Upper lobe of left lung (tissue), 6 donors: ENCODE measurements around the gene EHF. TPM values are rescaled to one million over a fixed set of nuclear protein-coding genes. Genes with fewer than 3 reads are reported as not detected.
A peak's percentile ranks its signal among the peaks of the same experiment; 100 is the strongest.
"Not testable (repeated sequence)": the region's sequence is repeated elsewhere in the genome, so short reads cannot be mapped to it uniquely, and the experiment has no call there.

ENCODE experiments used
- ATAC-seq, 2 donors: fragments of 200-7000 bp; cut with Tn5 transposase; one replicate each; pipeline ENCODE4 v1.9.1; 2022; ENCODE audit warnings: mild to moderate bottlenecking in 2 of 2, moderate library complexity in 2 of 2; ENCODE audit not compliant: low FRiP score in 2 of 2
- DNase-seq, 2 donors: peaks; one replicate each; pipeline ENCODE4 v3.0.0-alpha.2; 2019 to 2020
- H3K27ac ChIP-seq, 4 donors: fragments of 200-600 bp; sonication (generic); one replicate each; pipeline ENCODE4 v1.5.1; 2016 to 2019
- H3K27me3 ChIP-seq, 4 donors: fragments of 200-600 bp; sonication (generic); one replicate each; pipeline ENCODE4 v1.5.1; 2017 to 2019
- H3K36me3 ChIP-seq, 4 donors: fragments of 200-600 bp; sonication (generic); one replicate each; pipeline ENCODE4 v1.5.1; 2016 to 2019
- H3K4me1 ChIP-seq, 4 donors: fragments of 200-600 bp; sonication (generic); one replicate each; pipeline ENCODE4 v1.5.1; 2018 to 2019
- H3K4me3 ChIP-seq, 4 donors: fragments of 200-600 bp; sonication (generic); one replicate each; pipeline ENCODE4 v1.5.1; 2017 to 2019; ENCODE audit warnings: mild to moderate bottlenecking in 2 of 4, moderate library complexity in 1 of 4
- H3K9me3 ChIP-seq, 4 donors: fragments of 200-600 bp; sonication (generic); one replicate each; pipeline ENCODE4 v1.5.1; 2018 to 2019
- CTCF ChIP-seq, 6 experiments: fragments of 450-650 bp in 4 of 6; fragments of 200-600 bp in 2 of 6; sonication (generic) in 2 of 6; IDR thresholded peaks; one replicate each; pipeline ENCODE4 v1.5.1; 2016 to 2019; ENCODE audit warnings: antibody characterized with exemption in 6 of 6
- EP300 ChIP-seq, 4 donors: sonication (generic); formaldehyde crosslinking; IDR thresholded peaks; one replicate each; pipeline ENCODE4 v1.5.1; 2017; ENCODE audit warnings: antibody characterized with exemption in 4 of 4, control low read depth in 2 of 4
- POLR2A ChIP-seq, 4 donors: fragments of 450-650 bp; IDR thresholded peaks; one replicate each; pipeline ENCODE4 v1.5.1; 2016 to 2017; ENCODE audit warnings: antibody characterized with exemption in 4 of 4, mild to moderate bottlenecking in 2 of 4
- POLR2AphosphoS5 ChIP-seq, 2 donors: sonication (generic); formaldehyde crosslinking; IDR thresholded peaks; one replicate each; pipeline ENCODE4 v1.5.1; 2017; ENCODE audit warnings: antibody characterized with exemption in 2 of 2
- WGBS, 2 donors: methylation state at CpG; one replicate each; pipeline ENCODE4 v1.1.5; 2017 to 2018; 5-methylcytosine and 5-hydroxymethylcytosine counted together
- total RNA-seq, 6 donors: library from RNA; depleted of rRNA in 4 of 6; stranded (reverse); fragments of >200 nt in 4 of 6; gene quantifications; one replicate each; pipeline versions ENCODE4 v1.1.0 to v1.2.1, GENCODE V29; 2016 to 2021
- donor health status: DM: no; HTN: no; CAD: no; lungs with moderate emphysema.
- donor health status: DM: no; HTN: yes; CAD: no; lungs with severe emphysema.

The EHF gene
- total RNA-seq, 6 donors from 2014 or later, result 31.8 to 122 (median 57.7) TPM

- no peak for DNase-seq
- H3K4me1 ChIP-seq, result no peaks in the 10 kb centered on the region
- TF ChIP-seq EP300 (IDR thresholded peaks at IDR 0.05) (no peak), POLR2A (IDR thresholded peaks at IDR 0.05) (no peak), POLR2AphosphoS5 (IDR thresholded peaks at IDR 0.05) (no peak), CTCF (IDR thresholded peaks at IDR 0.05) (no peak)
- H3K9me3 ChIP-seq, result no peaks in the 10 kb centered on the region
- 67 to 82% methylated on average over 1 of the region's 1 CpG for WGBS, 2 donors
- no peak for ATAC-seq
- no peaks in the 10 kb centered on the region for H3K27me3 ChIP-seq
- no peak overlapping the region for H3K4me3 ChIP-seq
- H3K36me3 ChIP-seq, result no peaks in the 10 kb centered on the region
- no peak overlapping the region for H3K27ac ChIP-seq
These were observed 59.3 kb downstream of the EHF start for GRCh38 chr11:34680206-34680605.

- peak; percentile 36 to 77 for ATAC-seq
- Histone ChIP-seq H3K4me3 (no peak overlapping the region), H3K9me3 (no peaks in the 10 kb centered on the region), H3K36me3 (no peaks in the 10 kb centered on the region), H3K27me3 (no peaks in the 10 kb centered on the region), H3K4me1 (no peaks in the 10 kb centered on the region), H3K27ac (no peak overlapping the region)
- TF ChIP-seq POLR2AphosphoS5 (IDR thresholded peaks at IDR 0.05) (no peak), EP300 (IDR thresholded peaks at IDR 0.05) (no peak), POLR2A (IDR thresholded peaks at IDR 0.05) (no peak), CTCF (IDR thresholded peaks at IDR 0.05) (no peak)
- no peak for DNase-seq
- WGBS, 2 donors, result 74 to 87% methylated on average over 5 of the region's 5 CpGs
These were observed 60.2 kb downstream of the EHF start for GRCh38 chr11:34680918-34681586.

- ATAC-seq (no peak), DNase-seq (no peak)
- no peaks in the 10 kb centered on the region for H3K9me3 ChIP-seq
- TF ChIP-seq POLR2AphosphoS5 (IDR thresholded peaks at IDR 0.05) (no peak), POLR2A (IDR thresholded peaks at IDR 0.05) (no peak), CTCF (IDR thresholded peaks at IDR 0.05) (no peak), EP300 (IDR thresholded peaks at IDR 0.05) (no peak)
- no peaks in the 10 kb centered on the region for H3K27me3 ChIP-seq
- 84% methylated on average over 2 of the region's 2 CpGs for WGBS, 2 donors
- no peak overlapping the region for H3K4me3 ChIP-seq
- no peaks in the 10 kb centered on the region for H3K4me1 ChIP-seq
- H3K36me3 ChIP-seq, result no peaks in the 10 kb centered on the region
- no peak overlapping the region for H3K27ac ChIP-seq
These were observed 61.9 kb downstream of the EHF start for GRCh38 chr11:34682825-34683224.

GRCh38 chr11:34683396-34683795 is 62.5 kb downstream of the EHF start:
- H3K27ac ChIP-seq, result no peak overlapping the region
- no peaks in the 10 kb centered on the region for H3K27me3 ChIP-seq
- WGBS, 2 donors, result 93 to 97% methylated on average over 1 of the region's 1 CpG

GRCh38 chr11:34685864-34686263 is 65.0 kb downstream of the EHF start:
- ATAC-seq (no peak), DNase-seq (no peak)
- WGBS, 2 donors, result 98 to 99% methylated on average over 2 of the region's 2 CpGs
- H3K27me3 ChIP-seq, result no peaks in the 10 kb centered on the region
- no peak overlapping the region for H3K27ac ChIP-seq
- H3K36me3 ChIP-seq, result no peaks in the 10 kb centered on the region
- no peaks in the 10 kb centered on the region for H3K9me3 ChIP-seq
- TF ChIP-seq POLR2AphosphoS5 (IDR thresholded peaks at IDR 0.05) (no peak), EP300 (IDR thresholded peaks at IDR 0.05) (no peak)
- no peak overlapping the region for H3K4me3 ChIP-seq
- no peaks in the 10 kb centered on the region for H3K4me1 ChIP-seq

More at GRCh38 chr11:34683396-34683795, 62.5 kb downstream of the EHF start:
- H3K4me1 ChIP-seq, result no peaks in the 10 kb centered on the region
- DNase-seq (no peak), ATAC-seq (no peak)
- H3K4me3 ChIP-seq, result no peak overlapping the region
- no peak for TF ChIP-seq POLR2AphosphoS5 (IDR thresholded peaks at IDR 0.05)
- no peaks in the 10 kb centered on the region for H3K9me3 ChIP-seq
- no peaks in the 10 kb centered on the region for H3K36me3 ChIP-seq

- not testable (repeated sequence) for ATAC-seq, H3K27ac ChIP-seq, H3K36me3 ChIP-seq, H3K4me1 ChIP-seq, DNase-seq, H3K4me3 ChIP-seq, H3K27me3 ChIP-seq, H3K9me3 ChIP-seq
- 89% methylated on average over 24 of the region's 26 CpGs; no CpG with 5 or more reads in 1 of the 2 donors for WGBS, 2 donors
These were observed 71.4 kb downstream of the EHF start for GRCh38 chr11:34692299-34692698.
